HG02798 (cell line): ENCODE data around the gene CCDC116.
"Not testable (repeated sequence)": the region's sequence is repeated elsewhere in the genome, so short reads cannot be mapped to it uniquely, and the experiment has no call there.

Source experiments
- ATAC-seq: cut with Tn5 transposase; IDR thresholded peaks from one replicate; pipeline ENCODE4 v1.9.1; 2021; ENCODE audit warnings: mild to moderate bottlenecking; ENCODE audit not compliant: unreplicated experiment, poor library complexity

The CCDC116 gene

GRCh38 chr22:21632237-21632895 lies at the start of gene CCDC116:
Gene CCDC116, plus strand, starts transcription at chr22:21632760. Its CDS starts 422 bp downstream, at chr22:21633182.
- ATAC-seq, result no peak

GRCh38 chr22:21582801-21583740 lies 49.5 kb upstream of the CCDC116 start:
- no peak for ATAC-seq

- no peak for ATAC-seq
Observed at GRCh38 chr22:21585389-21585788, 47.2 kb upstream of the CCDC116 start.

DNA sequence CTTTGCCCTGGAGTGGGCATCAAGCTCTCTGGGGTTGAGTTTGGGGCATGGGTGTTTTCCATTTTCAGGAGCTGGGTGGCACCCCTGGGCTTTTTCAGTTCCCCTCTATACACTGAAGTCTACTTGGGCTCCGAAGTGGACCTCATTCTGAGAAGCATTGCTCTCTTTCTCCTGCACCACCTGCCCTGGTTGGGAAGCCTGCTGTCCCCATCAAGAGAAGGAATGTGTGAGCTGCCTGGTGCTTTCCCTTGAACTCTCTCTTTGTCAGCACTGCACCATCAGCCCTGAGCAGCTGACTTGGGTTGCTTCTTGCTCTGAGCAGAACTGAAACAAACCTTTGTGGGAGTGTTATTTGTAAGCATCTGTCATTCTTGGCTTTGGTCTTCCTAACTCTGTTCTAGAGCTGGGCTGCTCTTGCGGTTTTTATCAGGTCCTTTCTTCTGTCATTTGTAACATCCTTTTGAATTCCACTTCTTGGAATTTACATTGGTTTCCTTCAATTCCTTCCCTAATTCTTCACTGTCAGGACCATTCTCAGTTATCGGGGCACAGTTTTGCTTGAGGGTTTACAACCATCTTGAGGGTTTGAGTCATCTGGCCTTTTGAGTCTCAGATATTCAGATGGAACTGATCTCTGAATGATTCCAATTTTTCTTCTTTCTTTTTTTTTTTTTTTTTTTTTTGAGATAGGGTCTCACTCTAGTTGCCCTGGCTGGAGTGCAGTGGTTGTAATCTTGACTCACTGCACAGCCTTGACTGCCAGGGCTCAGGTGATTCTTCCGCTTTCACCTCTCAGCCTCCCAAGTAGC lies 44.6 kb upstream of the CCDC116 start:
- peak; percentile 89 for ATAC-seq

DNA sequence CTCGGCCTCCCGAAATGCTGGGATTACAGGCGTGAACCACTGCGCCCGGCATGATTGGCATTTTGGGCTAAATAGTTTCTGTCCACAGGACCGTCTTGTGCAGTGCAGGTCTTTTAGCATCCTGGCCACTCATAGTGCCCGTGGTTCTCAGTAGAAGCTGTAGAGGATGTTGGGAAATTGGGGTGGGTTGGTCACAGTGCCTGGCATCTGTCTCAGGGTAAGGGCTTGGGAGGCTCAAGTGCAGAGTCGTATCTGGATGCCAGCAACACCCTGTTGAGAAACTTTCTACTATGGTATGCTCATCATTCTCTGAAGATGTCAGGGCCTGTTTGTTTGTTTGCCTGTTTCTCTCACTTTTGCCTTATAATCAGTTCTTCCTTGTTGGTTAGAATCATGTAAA lies 43.2 kb upstream of the CCDC116 start:
- no peak for ATAC-seq

DNA sequence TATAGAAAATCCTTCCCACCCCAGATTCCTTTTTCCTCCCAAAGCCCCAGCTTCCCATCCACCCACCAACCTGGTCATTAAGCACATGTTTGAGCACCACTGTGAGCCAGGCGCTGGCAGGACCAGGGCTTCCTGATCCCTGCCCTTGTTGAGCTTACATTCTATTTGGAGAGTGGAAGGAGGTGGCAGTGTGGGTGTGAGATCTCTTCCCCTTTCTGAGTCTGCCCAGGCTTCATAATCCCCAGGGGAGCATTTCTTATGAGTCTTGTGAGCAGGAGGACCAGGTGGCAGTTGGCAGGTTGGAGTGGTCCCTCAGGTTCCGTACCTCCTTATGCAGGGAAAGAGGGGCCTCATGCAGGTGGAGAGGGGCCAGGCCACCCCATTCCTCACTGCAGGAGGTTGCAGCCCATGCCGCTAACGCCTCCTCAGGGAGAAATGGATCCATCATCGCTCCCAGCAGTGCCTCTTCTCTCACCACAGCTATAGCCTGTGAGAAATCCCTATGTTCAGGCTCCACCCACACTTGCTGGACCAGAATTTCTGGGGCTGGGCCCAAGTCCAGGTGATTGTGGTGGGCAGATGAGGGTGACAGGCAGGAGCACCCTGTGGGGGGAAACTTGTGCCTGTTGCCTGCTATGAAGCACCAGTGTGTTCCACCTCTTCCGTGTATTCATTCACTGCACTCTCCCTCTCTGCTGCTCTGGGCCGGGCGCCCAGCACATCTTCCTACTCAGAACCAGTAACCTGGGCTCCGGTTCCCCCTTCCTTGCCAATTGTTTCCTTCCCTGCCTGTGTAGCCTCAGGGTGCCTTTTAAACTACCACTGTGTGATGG lies 41.5 kb upstream of the CCDC116 start:
- no peak for ATAC-seq

- ATAC-seq, result no peak
Observed at GRCh38 chr22:21591695-21592094, 40.9 kb upstream of the CCDC116 start.

DNA sequence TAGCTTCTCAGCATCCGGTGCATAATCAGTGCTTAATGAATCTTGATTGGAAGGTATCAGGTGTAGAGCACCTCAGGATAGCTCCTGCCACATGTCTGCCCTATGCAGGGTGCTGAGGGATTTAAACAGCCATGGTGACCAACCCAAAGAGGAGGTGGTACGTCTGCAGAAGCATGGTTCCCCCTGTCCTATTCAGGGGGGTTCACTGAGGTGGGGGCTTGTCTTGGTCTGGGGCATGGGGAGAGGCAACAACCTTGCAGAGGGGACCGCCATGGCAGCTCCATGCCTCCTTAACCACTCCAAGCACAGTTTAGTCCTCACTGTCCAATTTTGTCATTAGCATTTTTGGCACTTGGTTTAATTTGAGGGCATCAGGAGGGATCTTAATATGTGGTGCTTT lies 40.1 kb upstream of the CCDC116 start:
- ATAC-seq, result no peak

GRCh38 chr22:21593406-21594232 lies 38.9 kb upstream of the CCDC116 start:
- ATAC-seq, result no peak

DNA sequence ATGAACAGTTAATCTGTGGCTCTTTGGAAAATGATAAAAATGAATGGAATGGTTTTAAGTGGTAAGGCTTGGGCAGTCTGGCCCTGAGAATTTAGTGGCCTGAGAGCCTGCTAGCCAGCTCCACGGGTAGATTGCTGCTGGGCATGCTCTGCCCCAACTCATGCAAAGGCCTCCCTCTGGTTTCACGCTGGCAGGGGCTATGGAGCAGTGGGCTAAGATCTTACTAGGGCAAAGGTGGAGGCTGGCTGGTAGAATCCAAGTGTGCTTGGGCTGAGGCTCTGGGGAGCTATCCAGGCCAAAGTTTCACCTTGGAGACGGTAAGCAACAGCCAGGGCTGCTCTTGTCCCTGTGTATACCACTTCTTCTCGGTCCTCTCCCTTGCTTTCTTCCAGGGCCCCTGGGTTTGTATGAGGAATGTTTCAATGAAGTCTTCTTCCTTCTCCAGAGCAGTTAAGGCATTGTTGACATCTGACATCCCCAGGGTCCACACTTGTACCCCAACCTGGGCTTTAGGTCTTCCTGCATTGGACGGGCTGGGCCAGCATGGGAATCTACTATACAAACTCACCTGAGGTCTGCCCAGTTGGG lies 37.6 kb upstream of the CCDC116 start:
- ATAC-seq, result no peak

DNA sequence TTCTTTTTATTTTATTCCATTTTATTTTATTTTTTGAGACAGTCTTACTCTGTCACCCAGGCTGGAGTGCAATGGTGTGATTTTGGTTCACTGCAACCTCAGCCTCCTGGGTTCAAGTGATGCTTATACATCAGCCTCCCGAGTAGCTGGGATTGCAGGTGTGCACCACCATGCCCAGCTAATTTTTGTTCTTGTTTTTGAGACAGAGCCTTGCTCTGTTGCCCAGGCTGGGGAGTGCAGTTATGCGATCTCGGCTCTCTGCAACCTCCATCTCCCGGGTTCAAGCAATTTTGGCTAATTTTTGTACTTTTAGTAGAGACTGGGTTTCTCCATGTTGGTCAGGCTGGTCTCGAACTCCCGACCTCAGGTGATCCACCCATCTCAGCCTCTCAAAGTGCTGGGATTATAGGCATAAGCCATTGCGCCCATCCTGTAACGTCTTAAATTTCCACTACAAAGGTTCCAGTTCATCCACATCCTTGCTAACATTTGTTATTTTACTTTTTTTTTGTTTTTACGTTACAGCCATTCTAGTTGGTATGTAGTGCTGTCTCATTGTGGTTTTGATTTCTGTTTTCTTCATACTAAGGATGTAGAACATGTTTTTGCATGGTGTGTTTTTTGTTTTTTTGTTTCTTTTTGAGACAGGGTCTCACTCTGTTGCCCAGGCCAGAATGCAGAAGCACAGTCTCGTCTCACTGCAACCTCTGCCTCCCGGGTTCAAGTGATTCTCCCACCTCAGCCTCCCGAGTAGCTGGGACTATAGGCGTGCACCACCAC lies 36.0 kb upstream of the CCDC116 start:
- not testable (repeated sequence) for ATAC-seq

DNA sequence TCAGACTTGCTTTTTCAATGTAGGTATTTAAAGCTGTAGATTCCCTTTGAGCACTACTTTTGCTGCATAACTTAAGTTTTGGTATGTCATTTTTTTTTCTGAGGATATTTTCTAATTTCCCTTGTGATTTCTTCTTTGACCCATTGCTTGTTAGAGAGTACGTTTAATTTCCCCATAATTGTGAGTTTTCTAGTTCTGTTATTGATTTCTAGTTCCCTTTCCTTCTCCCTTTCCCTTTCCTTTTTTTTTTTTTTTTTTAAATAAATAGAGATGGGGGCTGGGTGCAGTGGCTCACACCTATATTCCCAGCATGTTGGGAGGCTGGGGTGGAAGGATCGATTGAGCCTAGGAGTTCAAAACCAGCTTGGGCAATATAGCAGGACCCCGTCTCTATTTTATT lies 34.3 kb upstream of the CCDC116 start:
- no peak for ATAC-seq

- no peak for ATAC-seq
Observed at GRCh38 chr22:21599053-21599893, 33.3 kb upstream of the CCDC116 start.

DNA sequence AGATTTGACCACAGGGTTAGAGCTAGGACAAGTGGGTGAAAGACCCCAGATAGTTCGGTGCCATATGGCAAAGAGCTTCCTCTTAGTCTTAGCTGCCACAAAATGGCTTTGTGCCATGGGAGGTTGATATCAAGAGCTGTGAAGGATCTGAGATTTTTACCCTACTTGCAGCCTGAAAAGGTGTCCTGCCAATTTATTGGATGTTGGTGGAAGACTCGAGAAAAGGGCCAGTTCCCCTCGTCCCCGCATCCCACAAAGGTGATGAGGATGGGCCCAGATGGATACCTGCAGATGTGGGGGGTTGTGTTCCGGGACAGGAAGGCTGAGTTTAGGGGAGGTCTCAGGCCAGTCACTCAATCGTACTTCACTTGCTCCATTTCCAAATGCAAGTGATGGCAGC lies 30.0 kb upstream of the CCDC116 start:
- no peak for ATAC-seq

GRCh38 chr22:21603973-21604372 lies 28.6 kb upstream of the CCDC116 start:
- no peak for ATAC-seq

GRCh38 chr22:21605887-21606564 lies 26.5 kb upstream of the CCDC116 start:
- no peak for ATAC-seq
